Thoracic aorta (tissue), 2 donors: ENCODE measurements around the gene TRIM6. TPM values are rescaled to one million over a fixed set of nuclear protein-coding genes. Genes with fewer than 3 reads are reported as not detected.

Experiments used
- ATAC-seq: fragments of 150-250 bp; one replicate; pipeline ENCODE4 v1.8.0; 2017; ENCODE audit warnings: low read depth; ENCODE audit not compliant: insufficient number of reproducible peaks, low FRiP score
- DNase-seq: peaks from one replicate; pipeline ENCODE4 v3.0.0-alpha.2; 2020; ENCODE audit warnings: low spot score
- H3K27ac ChIP-seq, 2 donors: fragments of 200-600 bp; sonication (generic); 1 replicate in 1 of 2; 2 replicates in 1 of 2; pipeline ENCODE4 v1.5.1; 2016; ENCODE audit warnings: mild to moderate bottlenecking in 2 of 2, moderate library complexity in 2 of 2
- H3K27me3 ChIP-seq: fragments of 200-600 bp; sonication (generic); replicated peaks from 2 replicates; pipeline ENCODE4 v1.6.0; 2016; ENCODE audit warnings: mild to moderate bottlenecking; ENCODE audit not compliant: insufficient read depth
- H3K36me3 ChIP-seq: fragments of 200-600 bp; sonication (generic); one replicate; pipeline ENCODE4 v1.5.1; 2016
- H3K4me1 ChIP-seq, 2 donors: fragments of 200-600 bp; sonication (generic); 1 replicate in 1 of 2; 2 replicates in 1 of 2; pipeline versions ENCODE4 v1.5.1 to v1.6.0; 2016; ENCODE audit warnings: low read depth in 2 of 2, mild to moderate bottlenecking in 1 of 2; ENCODE audit not compliant: control insufficient read depth in 1 of 2
- H3K4me3 ChIP-seq: fragments of 200-600 bp; sonication (generic); 2 replicates; pipeline ENCODE4 v1.5.1; 2016; ENCODE audit warnings: mild to moderate bottlenecking
- H3K9me3 ChIP-seq: fragments of 200-600 bp; sonication (generic); 2 replicates; pipeline ENCODE4 v1.5.1; 2016
- CTCF ChIP-seq: fragments of 200-600 bp; sonication (generic); IDR thresholded peaks from one replicate; pipeline ENCODE4 v1.5.1; 2019; ENCODE audit warnings: antibody characterized with exemption
- total RNA-seq, 2 donors: library from RNA; depleted of rRNA; stranded (reverse); fragments of >200 nt; gene quantifications; one replicate each; pipeline versions ENCODE4 v1.1.0 to v1.2.3, GENCODE V29; 2016

TRIM6 gene
- total RNA-seq, 2 donors from 2014 or later, result 3.0 to 6.5 TPM

GRCh38 chr11:5625281-5625680 is 28.8 kb downstream of the TRIM6 start:
- no peaks in the 10 kb centered on the region for H3K27me3 ChIP-seq

GRCh38 chr11:5626196-5626595 is 29.8 kb downstream of the TRIM6 start:
- peaks cover 21 to 26% of the 10 kb centered on the region in 2 donors for H3K4me1 ChIP-seq
- no peaks in the 10 kb centered on the region for H3K36me3 ChIP-seq
- no peaks in the 10 kb centered on the region for H3K27me3 ChIP-seq
- no peak for TF ChIP-seq CTCF
- no peak overlapping the region for H3K27ac ChIP-seq
- ATAC-seq (no peak), DNase-seq (no peak)
- no peak overlapping the region for H3K4me3 ChIP-seq
- H3K9me3 ChIP-seq, result no peaks in the 10 kb centered on the region

More at GRCh38 chr11:5625281-5625680, 28.8 kb downstream of the TRIM6 start:
- ATAC-seq, result no peak
- Histone ChIP-seq H3K9me3 (no peaks in the 10 kb centered on the region), H3K27ac (peak overlapping the region; percentile 35 to 61), H3K36me3 (no peaks in the 10 kb centered on the region), H3K4me1 (peaks cover 28 to 35% of the 10 kb centered on the region in 2 donors), H3K4me3 (peak overlapping the region; percentile 89)
- no peak for DNase-seq
- no peak for TF ChIP-seq CTCF

DNA sequence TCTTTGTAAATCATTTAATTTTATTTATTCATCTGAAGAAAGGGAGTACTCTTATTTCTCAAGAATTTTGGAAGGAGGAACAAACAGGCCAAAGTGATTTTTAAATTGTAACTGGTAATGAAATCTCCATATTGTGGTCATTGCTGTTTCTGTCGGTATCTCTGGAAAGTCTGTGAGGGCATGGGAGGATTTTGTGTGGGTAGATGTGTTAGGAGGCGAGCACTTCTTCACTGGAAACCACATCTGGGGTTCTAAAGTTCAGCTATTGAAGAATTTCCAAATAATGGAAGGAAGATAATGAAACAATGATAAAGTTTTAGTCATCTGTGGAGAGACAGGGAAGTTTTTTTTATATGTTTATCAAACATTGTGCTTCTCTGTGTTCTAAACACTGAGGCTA is 35.0 kb downstream of the TRIM6 start:
- ATAC-seq (no peak), DNase-seq (no peak)
- H3K27me3 ChIP-seq, result no peaks in the 10 kb centered on the region
- no peaks in the 10 kb centered on the region for H3K9me3 ChIP-seq
- peaks cover 0 to 2% of the 10 kb centered on the region in 2 donors for H3K4me1 ChIP-seq
- H3K27ac ChIP-seq, result no peak overlapping the region
- peaks cover 6% of the 10 kb centered on the region for H3K36me3 ChIP-seq
- TF ChIP-seq CTCF, result no peak
- no peak overlapping the region for H3K4me3 ChIP-seq

GRCh38 chr11:5631969-5632635 is 35.7 kb downstream of the TRIM6 start:
- no peak for DNase-seq
- no peaks in the 10 kb centered on the region for H3K4me1 ChIP-seq
- peaks cover 6% of the 10 kb centered on the region for H3K36me3 ChIP-seq
- H3K27ac ChIP-seq, result no peak overlapping the region
- no peaks in the 10 kb centered on the region for H3K27me3 ChIP-seq
- H3K9me3 ChIP-seq, result no peaks in the 10 kb centered on the region
- TF ChIP-seq CTCF, result no peak
- no peak for ATAC-seq
- H3K4me3 ChIP-seq, result no peak overlapping the region

DNA sequence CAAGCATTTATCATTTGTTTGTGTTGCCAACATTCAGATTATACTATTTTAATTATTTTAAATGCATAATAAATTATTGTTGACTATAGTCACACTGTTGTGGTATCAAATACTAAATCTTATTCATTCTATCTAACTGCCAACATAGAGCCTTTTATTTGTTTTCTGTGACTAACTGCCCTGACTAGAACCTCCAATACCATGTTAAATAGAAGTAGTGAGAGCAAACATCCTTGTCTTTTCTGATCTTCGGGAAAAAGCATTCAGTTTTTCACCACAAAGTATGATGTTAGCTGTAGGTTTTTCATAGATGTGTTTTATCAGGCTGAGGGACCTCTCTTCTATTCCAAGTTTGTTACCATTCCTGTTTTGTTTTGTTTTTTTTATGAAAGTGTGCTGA is 43.5 kb downstream of the TRIM6 start:
- H3K27me3 ChIP-seq, result no peaks in the 10 kb centered on the region
- no peaks in the 10 kb centered on the region for H3K9me3 ChIP-seq
- no peak overlapping the region for H3K4me3 ChIP-seq
- no peak overlapping the region for H3K27ac ChIP-seq
- H3K4me1 ChIP-seq, result no peaks in the 10 kb centered on the region
- DNase-seq (no peak), ATAC-seq (no peak)
- no peak for TF ChIP-seq CTCF
- H3K36me3 ChIP-seq, result peaks cover 18% of the 10 kb centered on the region
